Measurements from ENCODE around the gene SLC9A5.

The SLC9A5 gene

DNA sequence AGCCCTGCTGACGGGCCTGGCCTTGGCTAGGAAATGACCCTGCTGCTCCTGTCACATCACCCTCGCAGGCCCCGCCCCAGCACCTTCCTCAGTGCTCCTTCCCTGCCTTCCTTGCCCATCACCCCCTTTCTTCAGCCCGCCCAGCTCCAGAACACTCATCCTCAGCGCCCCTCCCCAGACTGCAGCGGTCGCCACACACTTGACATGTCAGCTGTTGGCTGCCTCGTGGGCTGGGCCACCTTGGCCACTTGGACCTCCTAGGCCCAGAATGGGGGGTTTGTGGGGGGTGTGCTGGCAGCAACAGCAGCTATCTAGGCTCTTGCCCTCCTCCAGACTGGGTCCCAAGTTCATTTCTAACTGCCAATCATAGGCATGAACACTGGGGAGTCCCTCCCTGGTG, 39.2 kb upstream of the SLC9A5 start:
- H3K4me1 Mint-ChIP-seq (ENCODE audit: low read depth), result no peaks in the 10 kb centered on the region
- H3K4me3 Mint-ChIP-seq, result no peak overlapping the region
- no peaks in the 10 kb centered on the region for H3K9me3 Mint-ChIP-seq
- no peaks in the 10 kb centered on the region for H3K27me3 Mint-ChIP-seq (ENCODE audit: low read depth)
- H3K27ac Mint-ChIP-seq, result no peak overlapping the region
- H3K36me3 Mint-ChIP-seq (ENCODE audit: low read depth), result peaks cover 3% of the 10 kb centered on the region

- Mint-ChIP-seq H3K4me3 (no peak overlapping the region), H3K4me1 (ENCODE audit: low read depth) (no peaks in the 10 kb centered on the region), H3K36me3 (ENCODE audit: low read depth) (peaks cover 3% of the 10 kb centered on the region), H3K27me3 (ENCODE audit: low read depth) (no peaks in the 10 kb centered on the region), H3K9me3 (no peaks in the 10 kb centered on the region), H3K27ac (no peak overlapping the region)
Observed at GRCh38 chr16:67210069-67210937, 38.5 kb upstream of the SLC9A5 start.

DNA sequence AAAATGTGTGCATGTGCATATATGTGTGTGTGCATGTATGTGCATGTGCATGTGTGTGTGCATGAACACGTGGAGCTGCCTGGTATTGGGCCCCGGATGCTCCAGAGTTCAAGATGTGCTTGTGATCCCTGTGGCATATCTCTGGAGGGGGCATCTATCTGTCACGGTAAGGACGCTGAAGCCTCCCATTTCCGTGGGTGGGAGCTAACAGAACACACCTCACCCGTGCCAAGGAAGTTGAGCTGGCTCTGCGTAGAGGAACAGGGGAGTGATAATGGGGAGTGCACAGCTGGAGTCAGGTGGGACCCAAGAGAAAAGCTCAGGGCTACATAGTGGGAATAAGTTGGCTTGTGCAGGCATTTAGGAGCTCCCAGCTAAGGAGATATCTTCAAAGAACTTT, 37.1 kb upstream of the SLC9A5 start:
- H3K27ac Mint-ChIP-seq, result no peak overlapping the region
- peaks cover 3% of the 10 kb centered on the region for H3K36me3 Mint-ChIP-seq (ENCODE audit: low read depth)
- H3K4me3 Mint-ChIP-seq, result no peak overlapping the region
- H3K27me3 Mint-ChIP-seq (ENCODE audit: low read depth), result no peaks in the 10 kb centered on the region
- no peaks in the 10 kb centered on the region for H3K9me3 Mint-ChIP-seq
- peaks cover 4% of the 10 kb centered on the region for H3K4me1 Mint-ChIP-seq (ENCODE audit: low read depth)

DNA sequence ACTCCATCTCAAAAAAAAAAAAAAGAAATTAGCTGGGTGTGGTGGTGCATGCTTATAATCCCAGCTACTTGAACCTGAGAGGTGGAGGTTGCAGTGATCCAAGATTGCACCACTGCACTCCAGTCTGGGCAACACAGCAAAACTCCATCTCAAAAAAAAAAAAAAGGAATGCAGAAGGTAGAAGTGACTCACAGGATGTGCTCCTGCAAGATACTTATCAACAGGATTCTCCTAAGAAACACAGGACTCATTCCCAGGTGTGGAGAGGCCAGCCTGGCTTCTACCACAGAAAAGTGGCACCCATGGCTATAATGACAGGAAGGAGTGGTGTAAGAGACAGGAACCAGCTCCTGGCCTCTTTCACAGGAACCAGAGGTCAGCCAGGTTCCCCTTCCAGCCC, 36.0 kb upstream of the SLC9A5 start:
- Mint-ChIP-seq H3K27ac (no peak overlapping the region), H3K9me3 (no peaks in the 10 kb centered on the region), H3K27me3 (ENCODE audit: low read depth) (no peaks in the 10 kb centered on the region), H3K4me1 (ENCODE audit: low read depth) (peaks cover 15% of the 10 kb centered on the region), H3K4me3 (no peak overlapping the region), H3K36me3 (ENCODE audit: low read depth) (no peaks in the 10 kb centered on the region)

DNA sequence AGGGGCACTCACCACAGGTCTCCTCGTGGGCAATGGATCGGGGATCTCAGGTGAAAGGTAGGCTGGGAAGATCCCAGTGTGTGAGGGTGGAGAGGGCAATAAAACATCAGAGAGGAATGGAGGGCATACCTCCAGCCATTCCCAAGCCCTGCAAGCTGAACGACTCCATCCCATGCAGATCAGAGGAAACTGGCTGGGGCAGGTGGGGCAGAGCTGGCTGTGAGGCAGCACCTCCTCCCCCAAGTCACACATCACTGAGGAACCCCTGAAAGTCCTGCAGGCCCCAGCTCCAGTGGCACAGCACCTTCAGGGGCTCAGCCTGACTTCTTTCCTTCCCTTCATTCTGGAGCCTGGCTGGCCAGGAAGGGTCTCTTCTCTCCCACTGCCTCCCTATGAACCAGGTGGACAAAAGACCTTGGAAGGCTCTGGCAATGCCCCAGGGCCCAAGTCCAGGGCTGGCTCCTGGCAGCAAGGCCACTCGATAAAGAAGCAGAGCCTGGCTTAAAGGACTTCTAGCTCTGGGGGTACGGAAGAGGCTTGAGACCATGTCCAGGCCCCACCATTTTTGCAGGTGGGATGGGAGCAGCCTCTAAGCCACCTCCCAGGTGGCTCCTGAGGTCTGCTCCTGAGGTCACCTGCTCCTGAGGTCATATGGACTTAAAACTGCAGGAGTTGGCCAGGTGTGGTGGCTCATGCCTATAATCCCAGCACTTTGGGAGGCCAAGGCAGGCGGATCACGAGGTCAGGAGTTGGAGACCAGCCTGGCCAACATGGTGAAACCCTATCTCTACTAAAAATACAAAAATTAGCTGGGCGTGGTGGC, 35.4 kb upstream of the SLC9A5 start:
- Mint-ChIP-seq H3K27ac (no peak overlapping the region), H3K27me3 (ENCODE audit: low read depth) (no peaks in the 10 kb centered on the region), H3K9me3 (no peaks in the 10 kb centered on the region), H3K4me3 (no peak overlapping the region), H3K4me1 (ENCODE audit: low read depth) (peaks cover 16% of the 10 kb centered on the region), H3K36me3 (ENCODE audit: low read depth) (no peaks in the 10 kb centered on the region)

- H3K4me1 Mint-ChIP-seq (ENCODE audit: low read depth), result peaks cover 16% of the 10 kb centered on the region
- peak overlapping the region; percentile 26 for H3K27ac Mint-ChIP-seq
- H3K9me3 Mint-ChIP-seq, result no peaks in the 10 kb centered on the region
- H3K27me3 Mint-ChIP-seq (ENCODE audit: low read depth), result no peaks in the 10 kb centered on the region
- H3K36me3 Mint-ChIP-seq (ENCODE audit: low read depth), result no peaks in the 10 kb centered on the region
- no peak overlapping the region for H3K4me3 Mint-ChIP-seq
Observed at GRCh38 chr16:67215706-67216105, 33.1 kb upstream of the SLC9A5 start.

- no peaks in the 10 kb centered on the region for H3K27me3 Mint-ChIP-seq (ENCODE audit: low read depth)
Observed at GRCh38 chr16:67216612-67217490, 31.9 kb upstream of the SLC9A5 start.

GRCh38 chr16:67223992-67224391, 24.8 kb upstream of the SLC9A5 start:
- peak overlapping the region; percentile 2 for H3K27ac Mint-ChIP-seq
- peaks cover 10% of the 10 kb centered on the region for H3K36me3 Mint-ChIP-seq (ENCODE audit: low read depth)
- H3K4me3 Mint-ChIP-seq, result no peak overlapping the region
- H3K4me1 Mint-ChIP-seq (ENCODE audit: low read depth), result peaks cover 44% of the 10 kb centered on the region
- no peaks in the 10 kb centered on the region for H3K9me3 Mint-ChIP-seq
- no peaks in the 10 kb centered on the region for H3K27me3 Mint-ChIP-seq (ENCODE audit: low read depth)

More at GRCh38 chr16:67216612-67217490, 31.9 kb upstream of the SLC9A5 start:
- Mint-ChIP-seq H3K27ac (no peak overlapping the region), H3K4me1 (ENCODE audit: low read depth) (peaks cover 16% of the 10 kb centered on the region), H3K9me3 (no peaks in the 10 kb centered on the region), H3K4me3 (no peak overlapping the region), H3K36me3 (ENCODE audit: low read depth) (no peaks in the 10 kb centered on the region)

DNA sequence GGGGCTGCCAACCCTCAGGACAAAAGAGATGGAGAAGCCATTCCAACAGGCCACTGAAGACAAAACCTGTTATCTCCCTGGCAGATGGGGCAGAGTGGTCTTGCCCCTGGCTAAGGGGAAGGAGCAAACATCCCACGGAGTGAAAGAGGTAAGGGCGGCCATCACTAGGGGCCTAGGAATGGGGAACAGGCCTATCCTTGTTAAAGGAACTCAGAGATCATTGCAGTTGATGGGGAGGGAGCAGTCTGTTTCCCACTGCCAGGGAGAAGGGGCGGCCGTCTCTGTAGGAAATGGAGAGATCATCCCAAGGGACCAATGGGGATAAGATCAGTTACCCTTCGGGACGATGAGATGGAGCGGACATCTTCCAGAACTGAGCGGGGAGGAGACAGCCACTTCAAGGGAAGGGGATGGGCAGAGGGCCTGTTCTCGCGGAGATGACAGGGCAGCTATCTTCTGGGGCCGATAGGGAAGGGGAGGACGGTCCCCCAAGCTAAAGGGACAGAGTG, 22.4 kb upstream of the SLC9A5 start:
- Mint-ChIP-seq H3K36me3 (ENCODE audit: low read depth) (peaks cover 26% of the 10 kb centered on the region), H3K27me3 (ENCODE audit: low read depth) (no peaks in the 10 kb centered on the region), H3K9me3 (no peaks in the 10 kb centered on the region), H3K27ac (peak overlapping the region; percentile 91), H3K4me1 (ENCODE audit: low read depth) (peaks cover 44% of the 10 kb centered on the region), H3K4me3 (peak overlapping the region; percentile 96)

- Mint-ChIP-seq H3K27ac (peak within 1 kb of the TSS; percentile 91), H3K4me1 (ENCODE audit: low read depth) (peaks cover 44% of the 10 kb centered on the region), H3K9me3 (no peaks in the 10 kb centered on the region), H3K4me3 (peak within 1 kb of the TSS; percentile 96), H3K36me3 (ENCODE audit: low read depth) (peaks cover 26% of the 10 kb centered on the region), H3K27me3 (ENCODE audit: low read depth) (no peaks in the 10 kb centered on the region)
Observed at GRCh38 chr16:67226804-67227566, 21.8 kb upstream of the SLC9A5 start, which contains the start of gene TMEM208. Gene TMEM208 (plus strand): TSS chr16:67227130. CDS start chr16:67227219, 89 bp downstream.

- peaks cover 26% of the 10 kb centered on the region for H3K36me3 Mint-ChIP-seq (ENCODE audit: low read depth)
- peaks cover 44% of the 10 kb centered on the region for H3K4me1 Mint-ChIP-seq (ENCODE audit: low read depth)
- H3K4me3 Mint-ChIP-seq, result peak overlapping the region; percentile 96
- H3K9me3 Mint-ChIP-seq, result no peaks in the 10 kb centered on the region
- peak overlapping the region; percentile 91 for H3K27ac Mint-ChIP-seq
- no peaks in the 10 kb centered on the region for H3K27me3 Mint-ChIP-seq (ENCODE audit: low read depth)
Observed at GRCh38 chr16:67227567-67227921, 21.2 kb upstream of the SLC9A5 start.

DNA sequence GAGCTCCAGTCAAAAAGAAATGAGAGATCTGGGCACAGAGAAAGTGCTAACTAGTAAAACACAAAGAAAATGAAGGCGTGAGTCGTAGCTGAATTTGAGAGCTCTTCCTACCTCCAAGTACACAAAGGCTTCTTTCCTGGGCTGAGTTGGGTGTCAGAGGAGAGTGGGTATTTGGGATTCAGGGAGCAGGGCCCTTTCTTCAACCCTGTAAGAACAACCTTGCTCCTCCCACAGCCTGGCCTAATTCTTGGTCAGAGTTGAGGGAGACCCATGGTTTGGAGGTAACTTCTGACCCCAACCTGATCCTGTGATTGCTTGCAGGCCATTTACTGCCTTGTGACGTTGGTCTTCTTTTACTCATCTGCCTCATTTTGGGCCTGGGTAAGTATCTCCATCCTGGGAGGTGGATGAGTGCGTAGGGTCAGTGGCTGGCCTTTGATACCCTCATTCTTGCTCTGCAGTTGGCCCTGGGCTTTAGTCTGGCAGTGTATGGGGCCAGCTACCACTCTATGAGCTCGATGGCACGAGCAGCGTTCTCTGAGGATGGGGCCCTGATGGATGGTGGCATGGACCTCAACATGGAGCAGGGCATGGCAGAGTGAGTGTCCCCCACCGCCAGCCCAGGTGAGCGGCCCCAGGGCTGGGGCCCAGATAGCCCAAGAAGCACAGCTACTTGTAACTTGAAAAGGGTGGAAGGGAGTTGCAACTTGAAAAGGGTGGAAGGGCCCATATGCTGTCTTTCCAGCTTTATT, 20.6 kb upstream of the SLC9A5 start:
- Mint-ChIP-seq H3K36me3 (ENCODE audit: low read depth) (peaks cover 28% of the 10 kb centered on the region), H3K27me3 (ENCODE audit: low read depth) (no peaks in the 10 kb centered on the region), H3K27ac (peak overlapping the region; percentile 91), H3K9me3 (no peaks in the 10 kb centered on the region), H3K4me1 (ENCODE audit: low read depth) (peaks cover 40% of the 10 kb centered on the region), H3K4me3 (peak overlapping the region; percentile 96)

DNA sequence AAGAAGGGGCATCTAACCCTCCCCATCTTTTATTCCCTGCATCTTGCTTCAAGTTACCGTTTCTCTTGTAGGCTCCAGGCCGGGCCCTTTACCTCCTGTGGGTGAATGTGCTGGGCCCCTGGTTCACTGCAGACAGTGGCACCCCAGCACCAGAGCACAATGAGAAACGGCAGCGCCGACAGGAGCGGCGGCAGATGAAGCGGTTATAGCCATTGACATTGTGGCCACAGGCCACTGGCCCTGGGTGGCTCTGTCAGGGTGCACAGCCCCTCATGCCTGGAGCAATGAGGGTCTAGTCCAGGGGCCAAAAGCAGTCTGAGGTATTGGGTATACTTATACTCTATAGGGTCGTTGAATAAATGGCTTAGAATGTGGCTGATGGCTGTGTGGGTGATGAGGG, 19.9 kb upstream of the SLC9A5 start:
- H3K4me3 Mint-ChIP-seq, result peak overlapping the region; percentile 49
- peaks cover 31% of the 10 kb centered on the region for H3K36me3 Mint-ChIP-seq (ENCODE audit: low read depth)
- H3K9me3 Mint-ChIP-seq, result no peaks in the 10 kb centered on the region
- H3K27me3 Mint-ChIP-seq (ENCODE audit: low read depth), result no peaks in the 10 kb centered on the region
- peak overlapping the region; percentile 43 for H3K27ac Mint-ChIP-seq
- H3K4me1 Mint-ChIP-seq (ENCODE audit: low read depth), result peaks cover 35% of the 10 kb centered on the region
